SK-N-SH (cell line): ENCODE data around the gene PTPRF. TPM values are rescaled to one million over a fixed set of nuclear protein-coding genes. Genes with fewer than 3 reads are reported as not detected.

ENCODE experiments used
- CTCF ChIA-PET: fragments of 300-600, 350-600 bp; formaldehyde crosslinking; extraction: SDS; loops from one replicate; lab custom pipeline; 2021; lab: Yijun Ruan, JAX
- POLR2A ChIA-PET: fragments of 350-600 bp; sonication (Branson Sonifier 250); formaldehyde crosslinking; extraction: SDS; loops from one replicate; lab custom pipeline; 2020; ENCODE audit warnings: antibody characterized with exemption, inconsistent platforms; lab: Yijun Ruan, JAX
- DNase-seq: peaks from one replicate; pipeline ENCODE4 v3.0.0; 2012
- H2AFZ ChIP-seq: fragments of 200-600 bp; sonication (generic); 2 replicates; pipeline ENCODE4 v1.8.1; 2016; ENCODE audit warnings: antibody characterized with exemption, mild to moderate bottlenecking, low read depth
- H3F3A ChIP-seq: fragments of 200-600 bp; sonication (generic); replicated peaks from 2 replicates; pipeline ENCODE3; 2016; ENCODE audit warnings: antibody characterized with exemption, mild to moderate bottlenecking; ENCODE audit not compliant: insufficient read depth
- H3K27ac ChIP-seq, 2 experiments: fragments of 200-500 bp in 1 of 2; fragments of 200-600 bp in 1 of 2; sonication (Bioruptor generic) in 1 of 2; sonication (generic), shearing (Covaris generic) in 1 of 2; 2 replicates each; pipeline versions ENCODE4 v1.5.1 to v1.6.1; 2014 to 2016; ENCODE audit warnings: low read depth in 2 of 2, inconsistent platforms in 1 of 2, low read length in 1 of 2, mild to moderate bottlenecking in 1 of 2, mixed read lengths in 1 of 2
- H3K27me3 ChIP-seq: fragments of 200-600 bp; sonication (generic), shearing (Covaris generic); 2 replicates; pipeline ENCODE4 v1.6.1; 2016; ENCODE audit warnings: mixed run types; ENCODE audit not compliant: insufficient read depth
- H3K36me3 ChIP-seq, 2 experiments: fragments of 200-500 bp in 1 of 2; fragments of 200-600 bp in 1 of 2; sonication (Bioruptor generic) in 1 of 2; sonication (generic) in 1 of 2; replicated peaks in 1 of 2; 2 replicates each; pipeline versions ENCODE3 to v1.5.1; 2014 to 2016; ENCODE audit warnings: low read length in 1 of 2, mild to moderate bottlenecking in 1 of 2; ENCODE audit not compliant: insufficient read depth in 2 of 2, control insufficient read depth in 1 of 2
- H3K4me1 ChIP-seq, 2 experiments: fragments of 200-500 bp in 1 of 2; fragments of 200-600 bp in 1 of 2; sonication (Bioruptor generic) in 1 of 2; sonication (generic), shearing (Covaris generic) in 1 of 2; 2 replicates each; pipeline versions ENCODE4 v1.5.1 to v1.6.1; 2014 to 2016; ENCODE audit warnings: low read depth in 1 of 2, low read length in 1 of 2, mixed run types in 1 of 2; ENCODE audit not compliant: insufficient read depth in 2 of 2, control insufficient read depth in 1 of 2
- H3K4me2 ChIP-seq: fragments of 200-600 bp; sonication (generic), shearing (Covaris generic); 2 replicates; pipeline ENCODE4 v1.6.1; 2017; ENCODE audit warnings: mixed run types
- H3K4me3 ChIP-seq, 2 experiments: fragments of 200-500 bp in 1 of 2; fragments of 200-600 bp in 1 of 2; sonication (Bioruptor generic) in 1 of 2; sonication (generic), shearing (Covaris generic) in 1 of 2; 2 replicates each; pipeline versions ENCODE4 v1.5.1 to v1.8.1; 2014 to 2016; ENCODE audit warnings: low read depth in 2 of 2, inconsistent platforms in 1 of 2, low read length in 1 of 2, mild to moderate bottlenecking in 1 of 2, mixed read lengths in 1 of 2, moderate library complexity in 1 of 2
- H3K79me2 ChIP-seq: fragments of 200-600 bp; sonication (generic); 2 replicates; pipeline ENCODE4 v1.8.1; 2017; ENCODE audit warnings: mild to moderate bottlenecking; ENCODE audit not compliant: insufficient read depth
- H3K9ac ChIP-seq: fragments of 200-600 bp; sonication (generic); 2 replicates; pipeline ENCODE4 v1.6.1; 2017; ENCODE audit warnings: mixed run types
- H3K9me2 ChIP-seq: fragments of 200-600 bp; sonication (generic); 2 replicates; pipeline ENCODE4 v1.6.1; 2017; ENCODE audit warnings: mixed run types
- H3K9me3 ChIP-seq: fragments of 200-600 bp; sonication (generic); 2 replicates; pipeline ENCODE4 v1.6.1; 2017; ENCODE audit warnings: mixed run types, mild to moderate bottlenecking, moderate library complexity
- H4K20me1 ChIP-seq: fragments of 200-600 bp; sonication (generic); 2 replicates; pipeline ENCODE4 v1.6.1; 2017; ENCODE audit warnings: mild to moderate bottlenecking, mixed run types; ENCODE audit not compliant: insufficient read depth
- CHD2 ChIP-seq: fragments of 150-350 bp; IDR thresholded peaks from 2 replicates; pipeline ENCODE4 v1.6.1; 2018; ENCODE audit warnings: low read length; ENCODE audit not compliant: partially characterized antibody
- EP300 ChIP-seq, 2 experiments: IDR thresholded peaks; 2 replicates each; pipeline versions ENCODE4 v1.4.0 to v1.6.1; 2012; ENCODE audit warnings: borderline replicate concordance in 1 of 2, low read depth in 1 of 2, low read length in 1 of 2
- EZH2phosphoT487 ChIP-seq: fragments of 200-600 bp; sonication (generic); IDR thresholded peaks from 2 replicates; pipeline ENCODE4 v1.6.1; 2017; ENCODE audit warnings: low read depth, mixed run types, mild to moderate bottlenecking, antibody characterized with exemption, moderate library complexity, borderline replicate concordance
- FOSL2 ChIP-seq: IDR thresholded peaks from 2 replicates; pipeline ENCODE4 v1.4.0; 2012; ENCODE audit warnings: low read depth, mild to moderate bottlenecking, moderate library complexity, borderline replicate concordance
- GABPA ChIP-seq: IDR thresholded peaks from 2 replicates; pipeline ENCODE4 v1.4.0; 2012; ENCODE audit warnings: low read depth, mild to moderate bottlenecking
- RCOR1 ChIP-seq: fragments of 150-350 bp; IDR thresholded peaks from 2 replicates; pipeline ENCODE4 v1.6.1; 2017; ENCODE audit warnings: antibody characterized with exemption, low read length
- SMC3 ChIP-seq: IDR thresholded peaks from 2 replicates; pipeline ENCODE4 v1.6.1; 2012; ENCODE audit warnings: low read depth, low read length, improper control_type of control experiment
- TAF1 ChIP-seq: IDR thresholded peaks from 2 replicates; pipeline ENCODE4 v1.6.1; 2012; ENCODE audit warnings: low read depth, mild to moderate bottlenecking, low read length, moderate library complexity, borderline replicate concordance
- YY1 ChIP-seq: IDR thresholded peaks from 2 replicates; pipeline ENCODE4 v1.4.0; 2012; ENCODE audit warnings: low read depth, mild to moderate bottlenecking
- WGBS: methylation state at CpG from one replicate; pipeline ENCODE4 v1.1.6; 2017; ENCODE audit warnings: low lambda C conversion rate; 5-methylcytosine and 5-hydroxymethylcytosine counted together
- polyA plus RNA-seq, 3 experiments: library from polyadenylated mRNA; depleted of rRNA; stranded (reverse); fragments of >200 nt; gene quantifications; 2 replicates each; pipeline ENCODE4 v1.2.3, GENCODE V29; 2012
- TF ChIP-seq, protein P1 (sequence below): fragments of 200-600 bp; sonication (generic); IDR thresholded peaks from 2 replicates; pipeline ENCODE4 v1.6.1; 2017; ENCODE audit warnings: antibody characterized with exemption, mild to moderate bottlenecking, moderate library complexity
- TF ChIP-seq, protein P2 (sequence below): IDR thresholded peaks from 2 replicates; pipeline ENCODE4 v1.4.0; 2012; ENCODE audit warnings: low read depth
- TF ChIP-seq, protein P3 (sequence below): IDR thresholded peaks from 2 replicates; pipeline ENCODE4 v1.6.1; 2012; ENCODE audit warnings: mild to moderate bottlenecking, low read depth, low read length, moderate library complexity
- TF ChIP-seq, protein P4 (sequence below): fragments of 150-350 bp; IDR thresholded peaks from 2 replicates; pipeline ENCODE4 v1.6.1; 2017; ENCODE audit warnings: antibody characterized with exemption, low read length, low read depth, borderline replicate concordance

Gene PTPRF
- polyA plus RNA-seq, 1 of the 3 experiments (the other 2 are of a cell fraction), result 72.7 TPM

DNA sequence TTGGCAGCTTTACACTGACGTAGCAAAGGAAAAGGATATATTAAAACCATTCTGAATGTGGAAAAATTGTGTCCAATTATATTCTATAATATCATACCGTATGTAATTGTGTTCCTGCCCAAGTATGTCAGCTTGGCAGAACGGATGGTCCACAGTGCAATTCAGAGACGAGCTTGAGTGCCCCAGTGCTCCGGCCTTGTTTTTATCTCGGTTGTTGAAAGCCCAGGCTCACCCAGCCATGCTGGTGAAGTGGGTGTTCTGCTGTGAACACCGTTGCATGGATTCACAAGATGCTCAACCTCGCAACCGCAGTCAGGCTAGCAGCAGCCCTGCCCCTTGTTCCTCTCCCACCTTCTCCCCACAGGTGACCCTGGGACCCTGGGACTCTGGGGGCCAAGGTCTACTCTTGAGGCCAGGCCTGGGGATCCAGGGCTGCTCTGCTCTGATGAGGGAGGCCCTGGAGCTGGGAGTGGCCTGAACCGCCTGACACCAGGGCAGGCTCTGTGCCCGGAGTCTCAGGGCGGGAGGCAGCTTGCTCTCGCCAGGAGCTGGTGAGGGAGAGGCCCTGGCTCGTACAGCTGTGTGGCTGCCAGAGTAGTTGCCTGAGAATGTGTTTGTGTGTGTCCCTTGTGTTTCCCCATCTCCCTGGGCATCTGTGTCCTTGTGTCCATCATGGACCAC lies 11.2 kb downstream of the PTPRF start:
- Histone ChIP-seq H2AFZ (no peak overlapping the region), H3K9ac (no peak overlapping the region), H3K36me3 (peaks cover 0 to 5% of the 10 kb centered on the region in 2 experiments), H3K27ac (no peak overlapping the region), H3K4me3 (no peak overlapping the region), H3K9me2 (no peaks in the 10 kb centered on the region), H3K79me2 (peaks cover 23% of the 10 kb centered on the region; the same call in 1 of the 2 replicates), H3F3A (no peaks in the 10 kb centered on the region), H3K27me3 (no peaks in the 10 kb centered on the region), H3K9me3 (no peaks in the 10 kb centered on the region), H3K4me1 (peaks cover 0 to 12% of the 10 kb centered on the region in 2 experiments; a peak in 1 of 4 replicates), H4K20me1 (peaks cover 15% of the 10 kb centered on the region; the same call in 1 of the 2 replicates)
- DNase-seq, result no peak
- ChIA-PET CTCF (interaction anchor here (0.9 to 1.2 kb wide), 2 partner anchors 11 to 12 kb away, joined by 4 read pairs; partner anchors contain the start of gene PTPRF), POLR2A (no interaction called here)
- 92% methylated on average over 10 of the region's 14 CpGs for WGBS
- TF ChIP-seq SMC3, result no peak
- TF ChIP-seq TAF1, result no peak
- TF ChIP-seq EP300 (IDR thresholded peaks at IDR 0.05; ENCODE audit: borderline replicate concordance in 1 of 2, low read depth in 1 of 2, low read length in 1 of 2), result no peak
- TF ChIP-seq, protein P1, sequence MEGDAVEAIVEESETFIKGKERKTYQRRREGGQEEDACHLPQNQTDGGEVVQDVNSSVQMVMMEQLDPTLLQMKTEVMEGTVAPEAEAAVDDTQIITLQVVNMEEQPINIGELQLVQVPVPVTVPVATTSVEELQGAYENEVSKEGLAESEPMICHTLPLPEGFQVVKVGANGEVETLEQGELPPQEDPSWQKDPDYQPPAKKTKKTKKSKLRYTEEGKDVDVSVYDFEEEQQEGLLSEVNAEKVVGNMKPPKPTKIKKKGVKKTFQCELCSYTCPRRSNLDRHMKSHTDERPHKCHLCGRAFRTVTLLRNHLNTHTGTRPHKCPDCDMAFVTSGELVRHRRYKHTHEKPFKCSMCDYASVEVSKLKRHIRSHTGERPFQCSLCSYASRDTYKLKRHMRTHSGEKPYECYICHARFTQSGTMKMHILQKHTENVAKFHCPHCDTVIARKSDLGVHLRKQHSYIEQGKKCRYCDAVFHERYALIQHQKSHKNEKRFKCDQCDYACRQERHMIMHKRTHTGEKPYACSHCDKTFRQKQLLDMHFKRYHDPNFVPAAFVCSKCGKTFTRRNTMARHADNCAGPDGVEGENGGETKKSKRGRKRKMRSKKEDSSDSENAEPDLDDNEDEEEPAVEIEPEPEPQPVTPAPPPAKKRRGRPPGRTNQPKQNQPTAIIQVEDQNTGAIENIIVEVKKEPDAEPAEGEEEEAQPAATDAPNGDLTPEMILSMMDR, result no peak
- TF ChIP-seq, protein P2, sequence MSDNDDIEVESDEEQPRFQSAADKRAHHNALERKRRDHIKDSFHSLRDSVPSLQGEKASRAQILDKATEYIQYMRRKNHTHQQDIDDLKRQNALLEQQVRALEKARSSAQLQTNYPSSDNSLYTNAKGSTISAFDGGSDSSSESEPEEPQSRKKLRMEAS, result no peak
- no peak for TF ChIP-seq CHD2
- TF ChIP-seq EZH2phosphoT487, result no peak
- TF ChIP-seq FOSL2, result no peak
- TF ChIP-seq RCOR1, result no peak
- TF ChIP-seq, protein P3, sequence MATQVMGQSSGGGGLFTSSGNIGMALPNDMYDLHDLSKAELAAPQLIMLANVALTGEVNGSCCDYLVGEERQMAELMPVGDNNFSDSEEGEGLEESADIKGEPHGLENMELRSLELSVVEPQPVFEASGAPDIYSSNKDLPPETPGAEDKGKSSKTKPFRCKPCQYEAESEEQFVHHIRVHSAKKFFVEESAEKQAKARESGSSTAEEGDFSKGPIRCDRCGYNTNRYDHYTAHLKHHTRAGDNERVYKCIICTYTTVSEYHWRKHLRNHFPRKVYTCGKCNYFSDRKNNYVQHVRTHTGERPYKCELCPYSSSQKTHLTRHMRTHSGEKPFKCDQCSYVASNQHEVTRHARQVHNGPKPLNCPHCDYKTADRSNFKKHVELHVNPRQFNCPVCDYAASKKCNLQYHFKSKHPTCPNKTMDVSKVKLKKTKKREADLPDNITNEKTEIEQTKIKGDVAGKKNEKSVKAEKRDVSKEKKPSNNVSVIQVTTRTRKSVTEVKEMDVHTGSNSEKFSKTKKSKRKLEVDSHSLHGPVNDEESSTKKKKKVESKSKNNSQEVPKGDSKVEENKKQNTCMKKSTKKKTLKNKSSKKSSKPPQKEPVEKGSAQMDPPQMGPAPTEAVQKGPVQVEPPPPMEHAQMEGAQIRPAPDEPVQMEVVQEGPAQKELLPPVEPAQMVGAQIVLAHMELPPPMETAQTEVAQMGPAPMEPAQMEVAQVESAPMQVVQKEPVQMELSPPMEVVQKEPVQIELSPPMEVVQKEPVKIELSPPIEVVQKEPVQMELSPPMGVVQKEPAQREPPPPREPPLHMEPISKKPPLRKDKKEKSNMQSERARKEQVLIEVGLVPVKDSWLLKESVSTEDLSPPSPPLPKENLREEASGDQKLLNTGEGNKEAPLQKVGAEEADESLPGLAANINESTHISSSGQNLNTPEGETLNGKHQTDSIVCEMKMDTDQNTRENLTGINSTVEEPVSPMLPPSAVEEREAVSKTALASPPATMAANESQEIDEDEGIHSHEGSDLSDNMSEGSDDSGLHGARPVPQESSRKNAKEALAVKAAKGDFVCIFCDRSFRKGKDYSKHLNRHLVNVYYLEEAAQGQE, result no peak
- TF ChIP-seq YY1, result no peak
- TF ChIP-seq, protein P4, sequence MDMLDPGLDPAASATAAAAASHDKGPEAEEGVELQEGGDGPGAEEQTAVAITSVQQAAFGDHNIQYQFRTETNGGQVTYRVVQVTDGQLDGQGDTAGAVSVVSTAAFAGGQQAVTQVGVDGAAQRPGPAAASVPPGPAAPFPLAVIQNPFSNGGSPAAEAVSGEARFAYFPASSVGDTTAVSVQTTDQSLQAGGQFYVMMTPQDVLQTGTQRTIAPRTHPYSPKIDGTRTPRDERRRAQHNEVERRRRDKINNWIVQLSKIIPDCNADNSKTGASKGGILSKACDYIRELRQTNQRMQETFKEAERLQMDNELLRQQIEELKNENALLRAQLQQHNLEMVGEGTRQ, result no peak
- TF ChIP-seq GABPA, result no peak
- TF ChIP-seq, all 33 proteins: peak for 0
- H3K4me2 ChIP-seq, result no peak overlapping the region
